Caco-2 (cell line): ENCODE data around the gene IGSF10. TPM values are rescaled to one million over a fixed set of nuclear protein-coding genes. Genes with fewer than 3 reads are reported as not detected.

Source experiments
- BruUV-seq: library from RNA; stranded (reverse); fragments of 400-500 nt; replicated peaks from 2 replicates; lab custom pipeline; 2021; lab: Mats Ljungman, UMichigan
- CTCF ChIA-PET: fragments of 300-600 bp; sonication (Branson Sonifier 250); formaldehyde crosslinking; loops from one replicate; lab custom pipeline; 2022; ENCODE audit warnings: antibody characterized with exemption; lab: Charles Lee
- POLR2A ChIA-PET: fragments of 300-600 bp; sonication (Branson Sonifier 250); formaldehyde crosslinking; loops from one replicate; lab custom pipeline; 2022; ENCODE audit warnings: antibody characterized with exemption; lab: Charles Lee
- DNase-seq, 2 experiments: peaks; one replicate each; pipeline versions ENCODE4 v3.0.0 to v3.0.0-alpha.2; 2020 to 2022
- H3K27me3 ChIP-seq: replicated peaks from 2 replicates; pipeline ENCODE4 v1.6.0; 2011; ENCODE audit warnings: low read length; ENCODE audit not compliant: control insufficient read depth, insufficient read depth
- H3K36me3 ChIP-seq: 2 replicates; pipeline ENCODE4 v1.5.1; 2011; ENCODE audit warnings: low read length; ENCODE audit not compliant: control insufficient read depth, insufficient read depth
- H3K4me1 ChIP-seq: fragments of 250-450 bp; sonication (Bioruptor Pico); 2 replicates; pipeline ENCODE4 v1.5.1; 2020; ENCODE audit warnings: mild to moderate bottlenecking
- H3K4me3 ChIP-seq: 2 replicates; pipeline ENCODE4 v1.5.1; 2011; ENCODE audit warnings: low read depth, mild to moderate bottlenecking, control low read depth, low read length
- H3K9me3 ChIP-seq: fragments of 250-450 bp; sonication (Bioruptor Pico); 2 replicates; pipeline ENCODE4 v1.5.1; 2020; ENCODE audit warnings: mild to moderate bottlenecking, moderate library complexity
- H3K27ac Mint-ChIP-seq: one replicate; pipeline ENCODE4 v1.8.0; 2022; ENCODE audit warnings: mixed read lengths; ENCODE audit not compliant: unreplicated experiment
- H3K27me3 Mint-ChIP-seq: one replicate; pipeline ENCODE4 v1.8.0; 2022; ENCODE audit warnings: mixed read lengths; ENCODE audit not compliant: insufficient read depth, unreplicated experiment
- H3K36me3 Mint-ChIP-seq: one replicate; pipeline ENCODE4 v1.8.0; 2022; ENCODE audit warnings: mild to moderate bottlenecking, mixed read lengths; ENCODE audit not compliant: insufficient read depth, unreplicated experiment
- H3K4me1 Mint-ChIP-seq: one replicate; pipeline ENCODE4 v1.8.0; 2022; ENCODE audit warnings: low read depth, mixed read lengths; ENCODE audit not compliant: unreplicated experiment
- H3K4me3 Mint-ChIP-seq: one replicate; pipeline ENCODE4 v1.8.0; 2022; ENCODE audit warnings: mild to moderate bottlenecking, moderate library complexity, mixed read lengths; ENCODE audit not compliant: unreplicated experiment
- H3K9me3 Mint-ChIP-seq: one replicate; pipeline ENCODE4 v1.8.0; 2022; ENCODE audit warnings: mixed read lengths; ENCODE audit not compliant: unreplicated experiment
- CTCF ChIP-seq, 2 experiments: fragments of 200-600 bp in 1 of 2; IDR thresholded peaks; 1 replicate in 1 of 2; 2 replicates in 1 of 2; pipeline versions ENCODE4 v1.5.1 to v1.8.0; 2011 to 2022; ENCODE audit warnings: antibody characterized with exemption in 1 of 2, control low read depth in 1 of 2, inconsistent platforms in 1 of 2, low read depth in 1 of 2, low read length in 1 of 2, mild to moderate bottlenecking in 1 of 2, moderate library complexity in 1 of 2; ENCODE audit not compliant: insufficient read depth in 1 of 2, severe bottlenecking in 1 of 2, unreplicated experiment in 1 of 2
- intact Hi-C: fragments of 100-400 bp; cut with micrococcal nuclease; formaldehyde crosslinking; loops from one replicate; pipeline ENCODE4 v1.10.0; 2022; ENCODE audit not compliant: unreplicated experiment
- total RNA-seq: library from RNA; stranded (reverse); gene quantifications from 2 replicates; pipeline ENCODE4 v1.2.3, GENCODE V29; 2022

IGSF10 gene
- total RNA-seq, 1 experiment from 2014 or later: 2.6 TPM

GRCh38 chr3:151462991-151463390 is 2.1 kb upstream of the IGSF10 start:
- CTCF ChIA-PET: interaction anchor here (1.0 kb wide), 1 partner anchor 374 kb away, joined by 3 read pairs; no protein-coding TSS in a partner anchor
- no peak overlapping the region for H3K4me3 ChIP-seq
- H3K36me3 ChIP-seq: no peaks in the 10 kb centered on the region
- H3K4me1 ChIP-seq: peaks cover 10% of the 10 kb centered on the region
- TF ChIP-seq CTCF (IDR thresholded peaks at IDR 0.05; ENCODE audit: insufficient read depth in 1 of 2, low read depth in 1 of 2, low read length in 1 of 2, severe bottlenecking in 1 of 2, unreplicated experiment in 1 of 2): no peak
- POLR2A ChIA-PET: no interaction called here
- no peaks in the 10 kb centered on the region for H3K27me3 ChIP-seq
- Mint-ChIP-seq H3K27me3 (no peaks in the 10 kb centered on the region), H3K36me3 (no peaks in the 10 kb centered on the region), H3K9me3 (no peaks in the 10 kb centered on the region), H3K4me1 (peaks cover 7% of the 10 kb centered on the region), H3K4me3 (no peak overlapping the region), H3K27ac (no peak overlapping the region)
- no peak for DNase-seq
- no TSS peak for BruUV-seq
- no peaks in the 10 kb centered on the region; the same call in 1 of the 2 replicates for H3K9me3 ChIP-seq
- intact Hi-C loops: no loop called here

- H3K4me3 ChIP-seq: no peak overlapping the region
- H3K4me1 ChIP-seq: peaks cover 10% of the 10 kb centered on the region
- no peaks in the 10 kb centered on the region for H3K36me3 ChIP-seq
- no peak overlapping the region for H3K4me3 Mint-ChIP-seq
- peaks cover 7% of the 10 kb centered on the region for H3K4me1 Mint-ChIP-seq
- CTCF ChIA-PET: interaction anchor here (1.0 kb wide), 1 partner anchor 374 kb away, joined by 3 read pairs; no protein-coding TSS in a partner anchor
- no peak for DNase-seq
- H3K9me3 ChIP-seq: no peaks in the 10 kb centered on the region; the same call in 1 of the 2 replicates
- no peak for TF ChIP-seq CTCF (IDR thresholded peaks at IDR 0.05; ENCODE audit: insufficient read depth in 1 of 2, low read depth in 1 of 2, low read length in 1 of 2, severe bottlenecking in 1 of 2, unreplicated experiment in 1 of 2)
- H3K27ac Mint-ChIP-seq: no peak overlapping the region
- intact Hi-C loops: no loop called here
- POLR2A ChIA-PET: no interaction called here
- no peaks in the 10 kb centered on the region for H3K27me3 ChIP-seq
- H3K36me3 Mint-ChIP-seq: no peaks in the 10 kb centered on the region
- no peaks in the 10 kb centered on the region for H3K27me3 Mint-ChIP-seq
- no peaks in the 10 kb centered on the region for H3K9me3 Mint-ChIP-seq
- BruUV-seq: no TSS peak
These were observed 1.5 kb upstream of the IGSF10 start for GRCh38 chr3:151462278-151462780.

- POLR2A ChIA-PET: no interaction called here
These were observed 633 bp downstream of the IGSF10 start for GRCh38 chr3:151460228-151460627.

More at GRCh38 chr3:151460228-151460627, 633 bp downstream of the IGSF10 start:
- Mint-ChIP-seq H3K9me3 (no peaks in the 10 kb centered on the region), H3K27me3 (no peaks in the 10 kb centered on the region), H3K4me1 (peaks cover 7% of the 10 kb centered on the region), H3K27ac (no peak overlapping the region), H3K4me3 (peak overlapping the region; percentile 77), H3K36me3 (no peaks in the 10 kb centered on the region)
- no peaks in the 10 kb centered on the region; the same call in 1 of the 2 replicates for H3K9me3 ChIP-seq
- no peaks in the 10 kb centered on the region for H3K27me3 ChIP-seq
- no peak for TF ChIP-seq CTCF (IDR thresholded peaks at IDR 0.05; ENCODE audit: insufficient read depth in 1 of 2, low read depth in 1 of 2, low read length in 1 of 2, severe bottlenecking in 1 of 2, unreplicated experiment in 1 of 2)
- H3K36me3 ChIP-seq: no peaks in the 10 kb centered on the region
- intact Hi-C loops: no loop called here
- DNase-seq: no peak
- BruUV-seq: TSS peak; percentile 78
- H3K4me3 ChIP-seq: peak overlapping the region; percentile 68
- CTCF ChIA-PET: interaction anchor here (1.2 to 1.5 kb wide), 2 partner anchors 21 to 379 kb away, joined by 3 to 12 read pairs; no protein-coding TSS in a partner anchor
- H3K4me1 ChIP-seq: peaks cover 10% of the 10 kb centered on the region
